ENCODE data around the gene TMEM168. TPM values are rescaled to one million over a fixed set of nuclear protein-coding genes. Genes with fewer than 3 reads are reported as not detected.
A peak's percentile ranks its signal among the peaks of the same experiment; 100 is the strongest.

TMEM168 gene
- total and polyA plus RNA-seq, 2 of the 13 experiments (the other 11 are each of a cell fraction or from before 2014, with no cell fraction given) = 8.7 to 15.7 TPM

- CTCF ChIA-PET (ENCODE audit: low intra/inter-chr PET ratio, low total read pairs) = no interaction called here
- 0% methylated on average over 1 of the region's 2 CpGs for WGBS (ENCODE audit: low lambda C conversion rate)
- no peaks in the 10 kb centered on the region for H3K27me3 ChIP-seq (ENCODE audit: control insufficient read depth in 1 of 2, insufficient read depth in 2 of 2, low read length in 2 of 2)
- no peak overlapping the region for H3K27ac ChIP-seq (ENCODE audit: extremely low read length, insufficient read depth, low read length)
- H4K20me1 ChIP-seq (ENCODE audit: insufficient read depth, low read length) = no peaks in the 10 kb centered on the region
- FAIRE-seq (no peak), DNase-seq (ENCODE audit: low spot score) (no peak), ATAC-seq (no peak)
- no peaks in the 10 kb centered on the region for H3K36me3 ChIP-seq (replicated peaks in 1 of 2; ENCODE audit: control insufficient read depth in 1 of 2, insufficient read depth in 2 of 2, low read length in 2 of 2)
- no peak for TF ChIP-seq CREB1 (IDR thresholded peaks at IDR 0.05)
- no peak for TF ChIP-seq CREB1 (CRISPR knock-in tag; IDR thresholded peaks at IDR 0.05)
- TF ChIP-seq ATF7 (IDR thresholded peaks at IDR 0.05) = peak; percentile 74
- no peak for TF ChIP-seq ATF7 (CRISPR knock-in tag; IDR thresholded peaks at IDR 0.05)
- TF ChIP-seq MAFK (conservative IDR thresholded peaks at IDR 0.05 in 1 of 2, IDR thresholded peaks at IDR 0.05 in 1 of 2; ENCODE audit: low read length in 2 of 2) = peak in 1 of 2 experiments; percentile 50; a peak in 3 of 4 replicates
- 0 out of 2 replicates have a peak, but pooled peaks have one; percentile 28 for TF ChIP-seq MAFF (IDR thresholded peaks at IDR 0.05; ENCODE audit: low read depth, low read length)
- no peak overlapping the region for H3K9ac ChIP-seq (ENCODE audit: insufficient read depth, low read depth, low read length)
- BruUV-seq (replicated peaks) = no TSS peak
- H3K4me1 ChIP-seq (ENCODE audit: insufficient read depth, low read length) = no peaks in the 10 kb centered on the region
- H3K4me3 ChIP-seq (replicated peaks in 1 of 3; ENCODE audit: insufficient read depth in 1 of 3, low read depth in 2 of 3, low read length in 3 of 3) = no peak overlapping the region
- no peaks in the 10 kb centered on the region for H3K79me2 ChIP-seq (ENCODE audit: insufficient read depth, low read length)
- POLR2A ChIA-PET = no interaction called here
- no peaks in the 10 kb centered on the region for H3K9me3 ChIP-seq (ENCODE audit: low read length)
- intact Hi-C loops (cut with micrococcal nuclease; ENCODE audit: unreplicated experiment) (no loop called here), in situ Hi-C loops (cut with HindIII; ENCODE audit: extremely low pct_ligation_motif_present, low pct_unique_long_range_greater_than_20kb) (no loop called here)
- no peak overlapping the region for H2AFZ ChIP-seq (ENCODE audit: low read length)
- no peak overlapping the region for H3K4me2 ChIP-seq (ENCODE audit: low read depth, low read length)
These were observed 49.5 kb downstream of the TMEM168 start for GRCh38 chr7:112740667-112741066.

- no peak overlapping the region for H3K27ac ChIP-seq (ENCODE audit: extremely low read length, insufficient read depth, low read length)
- H3K9ac ChIP-seq (ENCODE audit: insufficient read depth, low read depth, low read length) = no peak overlapping the region
- no peaks in the 10 kb centered on the region for H3K4me1 ChIP-seq (ENCODE audit: insufficient read depth, low read length)
- H3K36me3 ChIP-seq (replicated peaks in 1 of 2; ENCODE audit: control insufficient read depth in 1 of 2, insufficient read depth in 2 of 2, low read length in 2 of 2) = no peaks in the 10 kb centered on the region
- in situ Hi-C loops (cut with HindIII; ENCODE audit: extremely low pct_ligation_motif_present, low pct_unique_long_range_greater_than_20kb) (no loop called here), intact Hi-C loops (cut with micrococcal nuclease; ENCODE audit: unreplicated experiment) (no loop called here)
- H3K27me3 ChIP-seq (ENCODE audit: control insufficient read depth in 1 of 2, insufficient read depth in 2 of 2, low read length in 2 of 2) = no peaks in the 10 kb centered on the region
- H4K20me1 ChIP-seq (ENCODE audit: insufficient read depth, low read length) = no peaks in the 10 kb centered on the region
- H2AFZ ChIP-seq (ENCODE audit: low read length) = no peak overlapping the region
- DNase-seq (ENCODE audit: low spot score) = no peak
- BruUV-seq (replicated peaks) = no TSS peak
- H3K4me3 ChIP-seq (replicated peaks in 1 of 3; ENCODE audit: insufficient read depth in 1 of 3, low read depth in 2 of 3, low read length in 3 of 3) = no peak overlapping the region
- no peak overlapping the region for H3K4me2 ChIP-seq (ENCODE audit: low read depth, low read length)
- no peak for TF ChIP-seq PAX8 (CRISPR knock-in tag; IDR thresholded peaks at IDR 0.05; ENCODE audit: borderline replicate concordance)
- TF ChIP-seq ZNF747 (CRISPR knock-in tag; IDR thresholded peaks at IDR 0.05; ENCODE audit: borderline replicate concordance) = no peak
- TF ChIP-seq ZNF329 (CRISPR knock-in tag; IDR thresholded peaks at IDR 0.05; ENCODE audit: low read depth) = no peak
- no peak for TF ChIP-seq ZNF30 (CRISPR knock-in tag; IDR thresholded peaks at IDR 0.05)
- POLR2A ChIA-PET = no interaction called here
- no peak for FAIRE-seq
- 0% methylated on average over 3 of the region's 3 CpGs for WGBS (ENCODE audit: low lambda C conversion rate)
- CTCF ChIA-PET (ENCODE audit: low intra/inter-chr PET ratio, low total read pairs) = no interaction called here
- H3K79me2 ChIP-seq (ENCODE audit: insufficient read depth, low read length) = no peaks in the 10 kb centered on the region
- no peak for ATAC-seq
- H3K9me3 ChIP-seq (ENCODE audit: low read length) = no peaks in the 10 kb centered on the region
These were observed 50.6 kb downstream of the TMEM168 start for GRCh38 chr7:112739436-112740180.
